K562 (cell line): ENCODE data around the gene P2RX1.

Experiments
- CHD2 ChIP-seq: IDR thresholded peaks from 2 replicates; pipeline ENCODE4 v1.6.1; 2011; ENCODE audit warnings: low read depth, low read length
- EP300 ChIP-seq: IDR thresholded peaks from 2 replicates; pipeline ENCODE4 v1.6.1; 2012; ENCODE audit warnings: low read length, improper control_type of control experiment
- MAFG ChIP-seq: fragments of 450-650 bp; conservative IDR thresholded peaks from 2 replicates; pipeline ENCODE4 v1.6.1; 2016; ENCODE audit warnings: missing genetic modification characterization, missing compliant biosample characterization
- PHF8 ChIP-seq: fragments of 200-600 bp; sonication (generic); IDR thresholded peaks from 2 replicates; pipeline ENCODE4 v1.6.1; 2012; ENCODE audit warnings: mixed run types, mild to moderate bottlenecking, inconsistent platforms, low read length, moderate library complexity, borderline replicate concordance
- TF ChIP-seq, protein P1 (sequence below): sonication (generic); formaldehyde crosslinking; IDR thresholded peaks from 2 replicates; pipeline ENCODE4 v1.9.0; 2022; ENCODE audit warnings: mild to moderate bottlenecking, missing genetic modification reagents
- TF ChIP-seq, protein P2 (sequence below), 3 experiments: IDR thresholded peaks in 2 of 3; conservative IDR thresholded peaks in 1 of 3; 2 replicates each; pipeline ENCODE4 v1.5.1; 2011 to 2012; ENCODE audit warnings: low read length in 3 of 3, mild to moderate bottlenecking in 3 of 3, control low read depth in 2 of 3, improper control_type of control experiment in 1 of 3, inconsistent platforms in 1 of 3, low read depth in 1 of 3, mixed read lengths in 1 of 3, moderate library complexity in 1 of 3; ENCODE audit not compliant: insufficient read depth in 2 of 3

DNA sequence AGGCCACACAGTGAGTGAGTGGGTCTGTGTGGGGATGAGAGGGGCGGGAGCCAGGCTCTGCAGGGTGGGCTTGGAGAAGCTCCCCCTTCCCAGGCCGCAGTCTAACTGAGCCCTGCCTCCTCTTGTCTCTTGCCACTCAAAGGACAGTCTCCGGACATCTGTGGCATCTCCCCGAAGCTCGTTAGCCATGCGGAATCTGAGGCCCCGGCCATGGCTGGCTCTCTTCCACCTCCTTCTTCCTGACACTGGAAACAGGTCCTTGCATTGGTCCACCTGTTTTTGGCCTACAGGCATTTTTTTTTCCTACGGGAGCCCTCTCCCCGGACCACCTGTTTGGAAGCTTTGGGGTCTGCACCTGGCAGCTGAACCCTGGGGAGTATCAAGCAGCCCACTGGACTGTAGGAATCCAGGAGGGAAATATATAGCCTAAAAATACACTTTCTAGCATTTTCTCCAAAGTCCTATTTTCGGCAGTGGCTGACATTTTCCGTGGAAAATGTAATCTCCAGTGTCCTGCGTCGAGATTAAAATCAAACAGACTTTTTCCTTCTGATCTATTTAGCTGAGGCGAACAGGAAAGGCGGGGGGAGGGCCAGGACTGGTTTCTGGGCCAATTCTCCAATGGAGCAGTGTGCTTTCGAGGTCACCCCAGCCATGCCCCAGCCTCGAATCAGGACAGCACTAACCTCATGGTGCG, 38.9 kb upstream of the P2RX1 start:
- TF ChIP-seq, protein P1, sequence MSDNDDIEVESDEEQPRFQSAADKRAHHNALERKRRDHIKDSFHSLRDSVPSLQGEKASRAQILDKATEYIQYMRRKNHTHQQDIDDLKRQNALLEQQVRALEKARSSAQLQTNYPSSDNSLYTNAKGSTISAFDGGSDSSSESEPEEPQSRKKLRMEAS (CRISPR knock-in tag): no peak
- TF ChIP-seq, protein P2, sequence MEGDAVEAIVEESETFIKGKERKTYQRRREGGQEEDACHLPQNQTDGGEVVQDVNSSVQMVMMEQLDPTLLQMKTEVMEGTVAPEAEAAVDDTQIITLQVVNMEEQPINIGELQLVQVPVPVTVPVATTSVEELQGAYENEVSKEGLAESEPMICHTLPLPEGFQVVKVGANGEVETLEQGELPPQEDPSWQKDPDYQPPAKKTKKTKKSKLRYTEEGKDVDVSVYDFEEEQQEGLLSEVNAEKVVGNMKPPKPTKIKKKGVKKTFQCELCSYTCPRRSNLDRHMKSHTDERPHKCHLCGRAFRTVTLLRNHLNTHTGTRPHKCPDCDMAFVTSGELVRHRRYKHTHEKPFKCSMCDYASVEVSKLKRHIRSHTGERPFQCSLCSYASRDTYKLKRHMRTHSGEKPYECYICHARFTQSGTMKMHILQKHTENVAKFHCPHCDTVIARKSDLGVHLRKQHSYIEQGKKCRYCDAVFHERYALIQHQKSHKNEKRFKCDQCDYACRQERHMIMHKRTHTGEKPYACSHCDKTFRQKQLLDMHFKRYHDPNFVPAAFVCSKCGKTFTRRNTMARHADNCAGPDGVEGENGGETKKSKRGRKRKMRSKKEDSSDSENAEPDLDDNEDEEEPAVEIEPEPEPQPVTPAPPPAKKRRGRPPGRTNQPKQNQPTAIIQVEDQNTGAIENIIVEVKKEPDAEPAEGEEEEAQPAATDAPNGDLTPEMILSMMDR (IDR thresholded peaks at IDR 0.05 in 2 of 3, conservative IDR thresholded peaks at IDR 0.05 in 1 of 3; ENCODE audit: insufficient read depth in 2 of 3, low read depth in 1 of 3, low read length in 3 of 3): no peak
- TF ChIP-seq CHD2: no peak
- no peak for TF ChIP-seq EP300
- no peak for TF ChIP-seq MAFG (tag)
- no peak for TF ChIP-seq PHF8
